Esophagus muscularis mucosa (tissue), 4 donors: ENCODE data around the gene CLBA1.

ENCODE experiments used
- EP300 ChIP-seq: sonication (generic); formaldehyde crosslinking; IDR thresholded peaks from one replicate; pipeline ENCODE4 v1.6.1; 2017; ENCODE audit warnings: antibody characterized with exemption
- POLR2AphosphoS5 ChIP-seq, 2 donors: sonication (generic); formaldehyde crosslinking; IDR thresholded peaks; one replicate each; pipeline ENCODE4 v1.6.1; 2017; ENCODE audit warnings: antibody characterized with exemption in 2 of 2
- TF ChIP-seq, protein P1 (sequence below), 3 experiments: fragments of 200-600 bp in 2 of 3; fragments of 450-650 bp in 1 of 3; sonication (generic) in 2 of 3; IDR thresholded peaks; one replicate each; pipeline ENCODE4 v1.5.1; 2017 to 2019; ENCODE audit warnings: antibody characterized with exemption in 3 of 3, mild to moderate bottlenecking in 2 of 3, moderate library complexity in 1 of 3

DNA sequence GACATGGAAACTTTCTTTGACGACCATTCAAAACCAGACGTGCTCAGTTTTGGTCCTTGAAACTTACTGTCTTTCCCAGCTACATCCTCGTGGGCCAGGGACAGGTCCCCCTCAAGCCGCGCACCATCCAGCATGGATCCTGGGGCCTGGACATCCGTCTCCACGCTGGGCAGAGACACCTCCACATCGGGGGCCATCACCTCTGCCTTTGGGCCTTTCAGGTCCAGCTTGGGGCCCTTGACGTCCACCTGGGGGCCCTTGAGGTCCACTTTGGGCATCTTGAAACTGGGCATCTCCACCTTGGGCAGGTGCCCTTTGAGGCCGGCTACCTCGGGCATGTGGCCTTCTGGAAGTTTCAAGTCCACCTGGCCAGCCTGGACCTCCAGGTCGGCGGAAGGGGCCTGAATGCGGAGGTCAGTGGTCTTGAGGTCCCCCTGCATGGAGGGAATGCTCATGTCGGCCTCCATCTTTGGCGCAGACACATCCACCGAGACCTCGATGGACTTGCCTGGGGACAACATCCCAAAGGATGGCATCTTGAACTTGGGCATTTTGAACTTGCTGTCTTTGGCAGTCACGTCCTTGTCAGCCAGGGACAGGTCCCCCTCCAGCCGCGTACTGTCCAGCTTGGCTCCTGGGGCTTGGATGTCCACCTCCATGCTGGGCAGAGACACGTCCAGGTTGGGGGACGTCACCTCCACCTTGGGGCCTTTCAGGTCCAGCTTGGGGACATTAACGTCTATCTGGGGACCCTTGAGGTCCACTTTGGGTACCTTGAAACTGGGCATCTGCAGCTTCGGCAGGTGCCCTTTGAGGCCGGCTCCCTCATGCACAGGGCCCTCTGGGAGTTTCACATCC, 43.9 kb upstream of the CLBA1 start:
- TF ChIP-seq EP300 (no peak), POLR2AphosphoS5 (IDR thresholded peaks at IDR 0.05) (no peak)
- TF ChIP-seq, protein P1, sequence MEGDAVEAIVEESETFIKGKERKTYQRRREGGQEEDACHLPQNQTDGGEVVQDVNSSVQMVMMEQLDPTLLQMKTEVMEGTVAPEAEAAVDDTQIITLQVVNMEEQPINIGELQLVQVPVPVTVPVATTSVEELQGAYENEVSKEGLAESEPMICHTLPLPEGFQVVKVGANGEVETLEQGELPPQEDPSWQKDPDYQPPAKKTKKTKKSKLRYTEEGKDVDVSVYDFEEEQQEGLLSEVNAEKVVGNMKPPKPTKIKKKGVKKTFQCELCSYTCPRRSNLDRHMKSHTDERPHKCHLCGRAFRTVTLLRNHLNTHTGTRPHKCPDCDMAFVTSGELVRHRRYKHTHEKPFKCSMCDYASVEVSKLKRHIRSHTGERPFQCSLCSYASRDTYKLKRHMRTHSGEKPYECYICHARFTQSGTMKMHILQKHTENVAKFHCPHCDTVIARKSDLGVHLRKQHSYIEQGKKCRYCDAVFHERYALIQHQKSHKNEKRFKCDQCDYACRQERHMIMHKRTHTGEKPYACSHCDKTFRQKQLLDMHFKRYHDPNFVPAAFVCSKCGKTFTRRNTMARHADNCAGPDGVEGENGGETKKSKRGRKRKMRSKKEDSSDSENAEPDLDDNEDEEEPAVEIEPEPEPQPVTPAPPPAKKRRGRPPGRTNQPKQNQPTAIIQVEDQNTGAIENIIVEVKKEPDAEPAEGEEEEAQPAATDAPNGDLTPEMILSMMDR (IDR thresholded peaks at IDR 0.05): no peak
